Stimulated activated CD4-positive, alpha-beta T cell treated with anti-CD3 and anti-CD28 coated beads, Interleukin-2, amount 100 ng/mL, for 4 hours (primary cell): ENCODE results near the gene C2orf42.
"Not testable (repeated sequence)": the region's sequence is repeated elsewhere in the genome, so short reads cannot be mapped to it uniquely, and the experiment has no call there.

Experiments
- DNase-seq: peaks from one replicate; pipeline ENCODE4 v3.0.0-alpha.2; 2020; ENCODE audit warnings: low read depth

C2orf42 gene

DNA sequence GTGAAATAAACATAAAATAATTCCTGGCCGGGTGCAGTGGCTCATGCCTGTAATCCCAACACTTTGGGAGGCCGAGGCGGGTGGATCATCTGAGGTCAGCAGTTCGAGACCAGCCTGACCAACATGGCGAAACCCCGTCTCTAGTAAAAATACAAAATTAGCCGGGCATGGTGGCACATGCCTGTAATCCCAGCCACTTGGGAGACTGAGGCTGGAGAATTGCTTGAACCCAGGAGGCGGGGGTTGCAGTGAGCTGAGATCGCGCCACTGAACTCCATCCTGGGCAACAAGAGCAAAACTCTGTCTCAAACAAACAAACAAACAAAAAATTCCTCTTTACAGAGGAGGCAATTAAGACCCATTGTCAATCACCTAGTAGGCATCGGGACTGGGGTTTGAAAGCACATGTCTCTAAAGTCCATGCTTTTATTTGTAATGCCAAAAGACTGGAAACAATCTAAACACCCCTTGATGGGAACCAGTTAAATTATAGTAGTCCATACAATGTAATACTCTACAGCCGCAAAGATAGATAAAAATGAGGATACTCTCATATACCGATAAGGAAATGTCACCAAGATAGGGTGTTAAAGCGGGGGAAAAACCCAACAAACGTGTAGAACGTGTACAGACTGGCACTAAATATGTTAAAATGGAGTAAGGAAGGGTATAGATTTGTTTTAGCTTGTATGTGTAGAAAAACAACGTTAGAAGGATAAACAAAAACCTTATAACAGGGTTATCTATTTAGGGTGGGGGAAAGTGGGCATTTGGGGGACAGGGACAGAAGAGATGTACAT lies 59.3 kb downstream of the C2orf42 start:
- not testable (repeated sequence) for DNase-seq

- DNase-seq, result no peak
These were observed 62.8 kb downstream of the C2orf42 start for GRCh38 chr2:70128005-70128404.

- DNase-seq, result no peak
These were observed 64.4 kb downstream of the C2orf42 start for GRCh38 chr2:70126413-70126812.

- DNase-seq, result no peak
These were observed 65.3 kb downstream of the C2orf42 start for GRCh38 chr2:70125498-70125898.

- DNase-seq, result no peak
These were observed 65.8 kb downstream of the C2orf42 start for GRCh38 chr2:70124983-70125480.

DNA sequence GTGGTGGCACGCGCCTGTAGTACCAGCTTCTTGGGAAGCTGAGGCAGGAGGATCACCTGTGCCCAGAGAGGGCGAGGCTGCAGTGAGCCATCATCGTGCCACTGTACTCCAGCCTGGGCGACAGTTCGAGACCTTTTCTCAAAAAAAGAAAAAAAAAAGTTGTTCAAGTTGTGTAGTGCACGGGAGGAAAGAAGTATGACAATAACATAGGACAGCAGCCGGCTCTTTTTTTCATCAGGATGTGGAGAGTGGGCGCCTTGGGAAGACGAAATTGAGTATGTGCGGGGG lies 67.0 kb downstream of the C2orf42 start:
- DNase-seq, result no peak

DNA sequence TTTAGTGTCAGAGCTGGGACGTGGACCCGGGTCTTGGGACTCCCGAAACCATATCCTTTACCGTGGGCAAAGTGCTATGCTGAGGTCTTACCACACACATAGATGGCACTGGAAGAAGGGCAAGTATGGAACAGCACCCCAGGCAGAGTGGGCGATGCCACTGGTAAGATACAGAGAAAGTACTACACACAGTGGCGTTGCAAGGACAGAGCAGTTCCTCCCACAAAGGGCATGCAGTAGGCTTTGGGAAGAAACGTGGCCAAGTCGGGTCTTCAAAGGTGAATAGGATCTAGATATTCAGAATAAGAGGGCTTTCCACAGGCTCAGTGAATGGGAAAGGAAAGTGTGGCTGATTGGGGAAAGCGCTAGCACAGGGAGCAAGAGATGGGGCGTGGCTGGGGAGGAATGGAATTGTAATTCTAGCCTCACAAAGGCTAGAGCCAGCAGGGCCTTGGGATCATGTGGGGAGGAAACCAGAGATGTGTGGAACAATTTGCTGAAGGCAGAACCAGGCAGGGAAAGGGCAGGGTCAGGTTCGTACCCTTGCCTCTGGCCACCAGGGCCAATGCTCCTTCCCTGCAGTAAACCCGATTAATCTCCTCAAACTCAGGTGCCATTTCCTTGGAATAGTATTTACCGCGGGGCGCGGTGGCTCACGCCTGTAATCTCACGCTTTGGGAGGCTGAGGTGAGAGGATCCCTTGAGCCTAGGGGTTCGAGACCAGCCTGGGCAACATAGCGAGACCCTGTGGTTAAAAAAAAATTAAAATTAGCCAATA lies 67.6 kb downstream of the C2orf42 start:
- DNase-seq, result no peak

GRCh38 chr2:70122470-70122869 lies 68.3 kb downstream of the C2orf42 start:
- DNase-seq, result no peak

GRCh38 chr2:70121627-70122372 lies 69.0 kb downstream of the C2orf42 start:
- DNase-seq, result no peak

GRCh38 chr2:70118798-70119454 lies 71.9 kb downstream of the C2orf42 start:
- DNase-seq, result no peak

DNA sequence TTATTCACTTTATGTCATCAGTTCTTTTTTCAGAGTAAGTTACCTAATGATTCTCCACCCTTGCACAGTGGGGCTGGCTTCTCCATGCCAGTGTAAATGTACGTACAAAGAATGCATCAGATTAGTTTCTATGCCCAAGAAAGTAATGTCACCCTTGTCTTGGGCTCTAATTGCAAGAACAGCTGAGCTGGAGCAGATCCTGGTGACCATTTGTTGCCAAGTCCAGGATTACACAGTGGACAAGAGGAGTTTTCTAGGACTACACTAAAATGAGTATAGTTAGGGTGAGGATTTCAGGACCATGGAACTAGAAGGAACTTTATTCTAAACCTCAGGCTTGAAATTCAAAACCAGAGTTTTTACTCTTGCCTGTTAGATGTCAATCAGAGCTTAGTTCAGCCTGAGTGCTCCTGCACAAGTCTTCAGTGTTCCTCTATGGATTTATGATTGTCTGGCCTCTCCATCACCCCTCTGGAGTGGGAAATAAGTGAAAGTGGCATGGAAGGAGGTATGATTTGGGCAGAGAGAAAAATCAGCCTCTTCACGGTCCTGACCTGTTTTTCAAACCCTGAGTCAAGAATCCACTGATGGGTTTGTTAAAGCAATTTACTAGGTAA lies 73.8 kb downstream of the C2orf42 start:
- DNase-seq, result no peak

- no peak for DNase-seq
These were observed 75.0 kb downstream of the C2orf42 start for GRCh38 chr2:70115646-70116442.

- no peak for DNase-seq
These were observed 77.3 kb downstream of the C2orf42 start for GRCh38 chr2:70113359-70114070.

DNA sequence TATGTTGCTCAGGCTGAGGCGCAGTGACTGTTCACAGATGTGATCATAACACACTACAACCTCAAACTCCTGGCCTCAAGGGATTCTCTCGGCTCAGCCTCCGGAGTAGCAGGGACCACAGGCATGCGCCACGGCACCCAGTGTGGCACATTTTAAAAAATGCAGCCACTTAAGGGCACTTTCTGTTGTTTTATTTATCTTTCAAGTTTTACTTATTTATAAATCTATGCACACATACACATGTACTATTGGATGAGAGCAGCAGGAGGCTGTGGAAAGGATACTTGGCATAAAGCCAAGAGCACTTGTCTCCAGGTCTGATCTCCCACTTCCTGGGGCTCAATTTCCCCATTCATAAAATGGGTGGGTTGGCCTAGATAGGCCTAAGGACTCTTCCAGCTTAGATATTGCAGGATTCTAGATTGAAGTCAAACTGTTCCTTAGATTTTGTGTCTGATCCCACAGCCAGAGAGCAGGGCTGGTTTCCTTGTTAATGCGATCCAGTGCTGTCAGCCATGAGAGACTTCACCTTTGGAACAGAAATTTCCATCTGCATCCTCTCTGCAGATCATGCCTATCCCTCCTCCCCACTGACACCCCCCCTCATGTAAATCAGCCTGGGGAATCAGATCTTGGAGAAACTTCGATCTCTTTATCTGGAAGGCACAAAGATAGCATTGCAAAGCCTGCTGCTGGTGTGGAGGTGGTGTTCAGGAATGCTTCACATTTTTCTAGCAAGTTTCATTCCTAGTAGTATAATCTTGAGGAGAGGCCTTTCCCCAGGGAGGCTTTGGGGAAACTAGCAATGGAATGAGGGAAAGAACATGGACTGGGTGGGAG lies 78.8 kb downstream of the C2orf42 start:
- DNase-seq, result no peak

DNA sequence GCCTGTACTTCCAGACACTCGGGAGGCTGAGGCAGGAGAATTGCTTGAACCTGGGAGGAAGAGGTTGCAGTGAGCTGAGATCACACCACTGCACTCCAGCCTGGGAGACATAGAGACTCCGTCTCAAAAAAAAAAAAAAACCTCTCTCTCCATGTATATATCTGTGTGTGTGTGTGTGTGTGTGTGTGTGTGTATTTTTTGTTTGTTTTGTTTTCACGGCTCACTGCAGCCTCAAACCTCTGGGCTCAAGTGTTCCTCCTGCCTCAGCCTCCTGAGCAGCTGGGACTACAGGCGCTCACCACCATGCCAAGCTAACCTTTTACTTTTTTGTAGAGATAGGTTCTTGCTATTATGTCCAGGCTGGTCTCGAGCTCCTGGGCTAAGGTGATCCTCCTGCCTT lies 80.4 kb downstream of the C2orf42 start:
- DNase-seq, result not testable (repeated sequence)

DNA sequence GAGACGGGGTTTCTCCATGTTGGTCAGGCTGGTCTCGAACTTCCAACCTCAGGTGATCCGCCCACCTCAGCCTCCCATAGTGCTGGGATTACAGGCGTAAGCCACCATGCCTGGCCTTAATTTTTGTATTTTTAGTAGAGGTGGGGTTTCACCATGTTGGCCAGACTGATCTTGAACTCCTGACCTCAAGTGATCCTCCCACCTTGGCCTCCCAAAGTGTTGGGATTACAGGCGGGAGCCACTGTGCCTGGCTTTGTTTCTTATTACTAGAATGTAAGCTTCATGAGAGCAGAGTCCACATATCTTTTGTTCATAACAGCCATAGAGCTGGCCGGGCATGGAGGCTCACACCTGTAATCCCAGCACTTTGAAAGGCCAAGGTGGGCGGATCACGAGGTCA lies 84.7 kb downstream of the C2orf42 start:
- not testable (repeated sequence) for DNase-seq

DNA sequence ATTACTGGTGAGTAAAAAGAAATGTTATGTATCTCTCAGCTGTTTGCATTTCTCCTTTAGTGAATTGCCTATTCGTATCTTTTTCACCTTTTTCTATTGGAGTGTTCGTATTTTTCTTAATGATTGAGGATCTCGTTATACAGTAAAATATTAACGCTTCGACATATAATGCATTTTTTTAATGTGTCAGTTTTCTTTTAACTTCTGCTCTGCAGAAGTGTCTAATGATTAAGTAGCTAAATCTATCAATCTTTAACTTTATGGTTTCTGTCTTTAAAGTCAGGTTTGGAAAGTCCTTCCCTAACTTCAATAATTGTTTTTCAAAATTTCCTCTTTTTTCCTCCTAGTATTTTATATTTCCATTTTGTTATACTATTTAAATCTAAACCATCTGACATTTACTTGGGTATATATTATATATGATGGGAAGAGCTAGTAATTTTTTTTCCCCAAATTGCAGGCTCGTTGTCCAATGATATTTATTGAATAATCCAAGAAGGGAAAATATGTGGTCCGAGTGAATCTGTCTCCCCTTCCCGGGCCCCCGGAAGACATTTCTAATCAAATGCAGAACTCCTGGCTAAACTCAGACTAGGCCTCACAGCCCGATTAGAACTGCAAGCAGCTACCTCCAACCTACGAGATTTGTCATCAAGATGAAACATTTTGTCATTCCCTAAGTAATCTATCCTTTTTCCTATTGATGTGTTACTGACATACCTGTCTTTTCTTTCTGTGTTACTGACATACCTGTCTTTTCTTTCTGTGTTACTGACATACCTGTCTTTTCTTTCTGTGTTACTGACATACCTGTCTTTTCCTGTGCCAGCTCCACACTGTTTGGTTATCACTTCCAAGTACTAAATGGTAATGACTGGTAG lies 86.3 kb downstream of the C2orf42 start:
- no peak for DNase-seq

DNA sequence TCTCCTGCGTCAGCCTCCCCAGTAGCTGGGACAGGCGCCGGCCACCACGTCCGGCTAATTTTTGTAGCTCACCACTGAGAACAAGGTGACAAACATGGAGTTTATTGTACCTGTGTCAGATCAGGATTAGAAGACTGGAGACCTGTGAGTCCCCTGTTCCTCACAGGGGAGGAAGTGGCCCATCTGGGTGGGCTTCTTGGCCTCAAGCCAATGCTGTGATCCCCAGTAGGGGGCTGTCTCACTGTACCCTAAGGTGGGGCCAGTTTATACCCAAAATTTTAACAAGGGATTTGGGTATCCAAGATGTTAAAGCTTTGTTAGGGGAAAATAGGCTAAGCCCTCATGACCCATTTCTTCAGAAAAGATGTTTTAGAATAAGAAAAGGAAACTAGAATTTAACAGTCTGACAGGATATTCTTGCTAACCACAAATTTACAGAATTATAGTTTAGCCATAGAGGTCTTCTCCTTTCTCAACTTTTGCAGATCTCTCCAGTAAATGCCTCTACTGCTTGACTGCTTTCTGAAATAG lies 87.2 kb downstream of the C2orf42 start:
- DNase-seq, result no peak
